ENCODE measurements around the gene CD28. TPM values are rescaled to one million over a fixed set of nuclear protein-coding genes. Genes with fewer than 3 reads are reported as not detected.

The CD28 gene
- polyA plus RNA-seq, 2 of the 4 experiments (the other 2 are of a cell fraction): not detected

DNA sequence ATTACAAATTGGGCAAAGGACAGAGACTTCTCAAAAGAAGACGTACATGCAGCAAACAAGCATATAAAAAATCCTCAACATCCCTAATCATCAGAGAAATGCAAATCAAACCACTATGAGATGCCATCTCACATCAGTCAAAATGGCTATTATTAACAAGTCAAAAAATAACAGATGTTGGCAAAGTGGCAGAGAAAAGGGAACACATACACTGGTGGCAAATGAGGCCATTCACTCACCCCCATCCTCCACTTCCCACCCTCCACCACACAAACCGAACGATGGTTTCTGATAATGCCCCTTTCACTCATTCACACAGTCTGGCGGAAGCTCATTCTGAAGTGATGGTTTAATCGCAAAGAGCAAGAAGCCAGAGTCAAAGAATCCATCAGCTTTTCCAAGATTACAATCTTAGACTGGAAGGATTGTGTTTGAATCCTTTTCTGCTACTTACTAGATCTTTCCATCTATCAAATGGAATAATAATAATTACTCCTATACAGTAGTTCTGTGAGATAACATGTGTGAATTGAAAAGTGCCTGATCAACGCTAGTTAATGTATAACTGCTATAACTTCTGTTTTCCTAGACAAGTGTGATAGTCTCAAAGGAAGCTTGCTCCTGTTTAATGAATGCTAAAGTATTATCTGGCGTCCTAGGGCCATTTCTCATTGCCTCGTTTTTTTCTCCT lies 16.9 kb upstream of the CD28 start:
- TF ChIP-seq MYC (IDR thresholded peaks at IDR 0.05; ENCODE audit: borderline replicate concordance, low read length) (no peak), RCOR1 (IDR thresholded peaks at IDR 0.05; ENCODE audit: low read depth, low read length) (no peak), JUN (IDR thresholded peaks at IDR 0.05) (no peak), TP53 (CRISPR knock-in tag; IDR thresholded peaks at IDR 0.05) (no peak), MAZ (IDR thresholded peaks at IDR 0.05; ENCODE audit: borderline replicate concordance, low read depth, low read length) (no peak), FOXS1 (CRISPR knock-in tag; IDR thresholded peaks at IDR 0.05) (no peak), CHD2 (IDR thresholded peaks at IDR 0.05; ENCODE audit: low read length, partially characterized antibody) (no peak), GATA3 (IDR thresholded peaks at IDR 0.05; ENCODE audit: borderline replicate concordance) (no peak), MAX (IDR thresholded peaks at IDR 0.05) (no peak), USF2 (IDR thresholded peaks at IDR 0.05) (no peak), EHMT2 (IDR thresholded peaks at IDR 0.05; ENCODE audit: low read depth) (no peak), HMGXB4 (CRISPR knock-in tag; IDR thresholded peaks at IDR 0.05; ENCODE audit: borderline replicate concordance) (no peak), REST (IDR thresholded peaks at IDR 0.05) (no peak), ZC3H11A (IDR thresholded peaks at IDR 0.05) (no peak), HOXB5 (CRISPR knock-in tag; IDR thresholded peaks at IDR 0.05) (no peak), HEYL (CRISPR knock-in tag; IDR thresholded peaks at IDR 0.05) (no peak), CBX2 (IDR thresholded peaks at IDR 0.05; ENCODE audit: borderline replicate concordance, low read depth) (no peak)
- FAIRE-seq (no peak), DNase-seq (ENCODE audit: low read depth in 1 of 2, low spot score in 1 of 2) (no peak), ATAC-seq (no peak)
- CTCF ChIA-PET: no interaction called here
- POLR2A ChIA-PET: no interaction called here
- Histone ChIP-seq H3K9me3 (no peaks in the 10 kb centered on the region), H3K27ac (no peak overlapping the region), H3K4me1 (peaks cover 5% of the 10 kb centered on the region; the same call in 1 of the 3 replicates), H3K4me2 (no peak overlapping the region), H3K4me3 (no peak overlapping the region)
- WGBS (ENCODE audit: missing lambda C conversion rate): 73% methylated on average over 8 of the region's 8 CpGs

DNA sequence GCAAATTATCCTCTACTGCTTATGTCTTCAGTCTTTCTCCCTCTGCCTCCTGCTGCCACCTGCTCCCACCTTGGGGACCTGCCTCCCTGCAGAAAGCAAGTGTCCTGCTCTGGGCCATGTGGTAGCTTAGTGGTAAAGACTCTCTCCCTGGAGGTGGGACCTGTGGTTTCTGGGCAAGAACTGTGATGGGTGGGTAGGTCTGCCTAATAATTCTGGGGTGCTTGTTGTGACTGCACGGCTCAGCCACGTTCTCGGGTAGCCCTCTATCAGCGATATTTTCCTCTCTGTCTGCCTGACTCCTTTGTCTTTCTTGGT lies 16.4 kb upstream of the CD28 start:
- no peak for TF ChIP-seq POLR2A (IDR thresholded peaks at IDR 0.05; ENCODE audit: low read length)
- no peak for TF ChIP-seq SMC3 (IDR thresholded peaks at IDR 0.05)
- TF ChIP-seq JUNB (IDR thresholded peaks at IDR 0.05): no peak
- no peak for ATAC-seq
- peaks cover 5% of the 10 kb centered on the region; the same call in 1 of the 3 replicates for H3K4me1 ChIP-seq
- no peak overlapping the region for H3K27ac ChIP-seq
- ChIA-PET CTCF (no interaction called here), POLR2A (no interaction called here)
- no peak overlapping the region for H3K4me3 ChIP-seq
- no peak for FAIRE-seq
- H3K4me2 ChIP-seq: no peak overlapping the region
- H3K9me3 ChIP-seq: no peaks in the 10 kb centered on the region
- DNase-seq (ENCODE audit: low read depth in 1 of 2, low spot score in 1 of 2): no peak
- 93% methylated on average over 4 of the region's 4 CpGs for WGBS (ENCODE audit: missing lambda C conversion rate)
